ENCODE data around the gene PWWP2A.
"Not testable (repeated sequence)": the region's sequence is repeated elsewhere in the genome, so short reads cannot be mapped to it uniquely, and the experiment has no call there.

PWWP2A gene

GRCh38 chr5:160119142-160119904 lies at the start of gene PWWP2A:
Gene PWWP2A, minus strand, starts transcription at chr5:160119450. Its CDS starts 62 bp downstream, at chr5:160119388.
- DNase-seq (ENCODE audit: low read depth in 2 of 3, low spot score in 1 of 3) = peak; percentile 94 to 97 (median 96)

DNA sequence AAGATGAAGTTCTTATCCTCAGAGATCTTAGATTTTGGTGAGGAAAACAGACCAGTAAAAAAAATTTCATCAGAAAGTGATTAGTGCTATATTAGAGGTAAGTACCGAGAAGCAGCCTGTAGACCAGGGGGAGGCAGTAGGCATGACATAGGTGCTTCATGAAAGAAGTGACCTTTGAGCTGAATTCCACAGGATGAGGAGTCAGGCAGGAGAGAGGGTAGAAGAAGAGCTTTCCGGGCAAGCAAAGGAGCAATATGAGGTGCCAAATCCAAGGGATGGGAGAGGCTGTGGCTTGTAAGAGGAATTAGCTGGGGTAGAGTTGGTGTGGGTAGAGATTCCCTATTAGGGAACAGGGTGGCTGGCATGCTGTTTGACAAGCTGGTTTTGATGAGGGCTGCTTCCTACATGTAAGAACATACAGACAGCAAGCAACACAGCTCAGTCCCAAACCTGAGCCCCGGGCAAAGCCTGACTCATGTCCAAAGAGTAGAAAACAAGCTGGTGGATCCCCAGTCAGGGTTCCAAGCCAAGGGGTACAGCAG lies 48.4 kb upstream of the PWWP2A start:
- DNase-seq (ENCODE audit: low read depth in 2 of 3, low spot score in 1 of 3) = no peak

DNA sequence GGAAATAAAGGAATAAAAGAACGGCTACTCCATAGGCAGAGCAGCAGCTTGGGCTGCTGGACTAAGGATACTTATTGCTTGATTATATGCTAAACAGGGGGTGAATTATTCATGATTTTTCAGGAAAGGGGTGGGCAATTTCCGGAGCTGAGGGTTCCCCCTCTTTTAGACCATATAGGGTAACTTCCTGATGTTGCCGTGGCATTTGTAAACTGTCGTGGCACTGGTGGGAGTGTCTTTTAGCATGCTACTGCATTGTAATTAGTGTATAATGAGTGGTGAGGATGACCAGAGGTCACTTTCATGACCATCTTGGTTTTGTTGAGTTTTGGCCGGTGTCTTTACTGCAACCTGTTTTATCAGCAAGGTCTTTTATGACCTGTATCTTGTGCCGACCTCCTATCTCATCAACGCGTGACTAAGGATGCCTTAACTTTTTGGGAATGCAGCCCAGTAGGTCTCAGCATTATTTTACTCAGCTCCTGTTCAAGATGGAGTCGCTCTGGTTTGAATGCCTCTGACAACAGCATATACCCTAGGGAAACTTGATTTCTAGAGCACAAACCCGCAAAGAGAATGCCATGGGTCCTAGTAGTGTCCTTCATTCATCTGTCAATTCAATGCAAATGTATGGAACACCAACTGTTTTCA lies 47.8 kb upstream of the PWWP2A start:
- no peak for DNase-seq (ENCODE audit: low read depth in 2 of 3, low spot score in 1 of 3)

DNA sequence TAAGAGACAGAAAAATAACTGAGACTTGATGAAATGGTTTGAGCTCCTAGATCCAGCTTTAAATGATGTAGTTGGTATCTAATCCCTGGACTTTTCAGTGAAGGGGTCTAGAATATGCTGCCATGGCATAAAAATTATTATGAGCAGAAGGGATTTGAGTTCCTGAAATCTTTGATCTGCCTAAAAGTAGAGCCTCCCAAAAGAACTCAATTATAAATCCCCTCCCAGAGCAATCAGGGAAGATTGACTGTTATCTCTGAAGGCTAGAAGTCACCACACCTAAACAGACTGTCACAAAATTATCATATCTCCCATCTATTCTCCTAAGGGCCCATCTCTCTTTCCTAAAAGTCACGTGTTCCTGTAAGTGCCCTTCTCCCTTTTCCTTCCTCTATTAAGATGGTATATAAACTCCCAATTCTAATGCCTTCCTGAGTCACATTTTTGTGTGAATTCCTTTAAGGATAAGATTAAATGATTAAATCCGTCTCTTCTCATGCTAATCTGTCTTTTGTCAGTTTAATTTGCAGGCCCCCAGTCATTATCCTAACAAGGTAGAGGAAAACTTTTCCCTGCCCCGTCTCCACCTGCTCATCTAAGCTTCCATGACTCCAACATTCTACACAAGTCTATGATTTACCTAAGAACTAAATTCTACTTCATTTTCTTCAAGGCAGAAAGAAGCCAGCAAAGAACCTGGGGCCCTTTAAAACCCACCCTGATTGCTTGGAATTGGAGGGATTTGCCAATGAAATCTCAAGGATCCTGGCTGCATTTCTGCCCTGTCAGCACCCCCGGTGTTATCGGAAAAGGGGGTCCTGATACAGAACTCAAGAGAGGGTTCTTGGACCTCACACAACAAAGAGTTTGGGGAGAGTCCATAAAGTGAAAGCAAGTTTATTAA lies 47.1 kb upstream of the PWWP2A start:
- DNase-seq (ENCODE audit: low read depth in 2 of 3, low spot score in 1 of 3) = no peak

DNA sequence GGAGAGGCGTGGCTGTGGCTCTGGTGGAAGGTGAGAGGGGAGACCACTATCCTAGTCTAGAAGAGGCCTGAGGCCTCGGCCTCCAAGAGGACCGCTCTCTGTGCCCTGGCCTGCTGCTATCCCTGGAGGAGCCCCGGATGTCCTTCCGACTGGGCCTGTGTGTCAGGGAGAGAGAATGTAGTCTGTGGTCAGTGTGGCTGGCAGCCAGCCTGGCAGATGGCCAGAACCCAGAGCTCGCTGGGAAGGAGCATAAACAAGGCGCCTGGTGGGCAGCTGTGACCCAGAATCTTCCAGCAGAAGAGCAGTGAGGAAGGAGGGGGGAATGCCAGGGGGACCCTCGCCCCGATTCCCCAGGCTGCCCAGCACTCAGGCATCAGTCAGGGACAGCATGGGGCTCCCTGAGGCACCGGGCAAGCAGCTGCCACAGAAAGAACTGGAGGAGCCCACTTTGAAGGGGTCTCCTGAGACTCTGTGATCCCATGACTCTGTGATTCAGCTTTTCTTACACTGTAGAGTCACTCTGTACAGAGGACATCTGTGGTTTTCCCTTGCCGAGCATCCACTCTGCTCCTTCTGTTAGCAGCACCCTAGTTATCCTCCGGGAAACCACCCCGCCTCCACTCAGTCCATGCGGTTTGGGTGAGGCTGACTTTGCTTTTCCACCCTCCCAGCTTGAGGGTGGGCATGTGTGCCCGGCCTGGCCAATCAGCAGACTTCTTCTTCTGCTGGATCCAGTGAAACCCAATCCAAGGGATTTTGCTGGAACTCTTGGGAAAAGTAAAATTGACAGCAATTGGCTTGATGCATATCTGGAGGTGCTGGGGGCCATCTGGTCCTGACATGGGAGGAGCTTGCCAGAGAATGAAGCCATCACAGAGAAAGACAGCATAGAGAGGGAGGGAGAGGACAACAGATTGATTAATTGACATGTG lies 46.2 kb upstream of the PWWP2A start:
- DNase-seq (ENCODE audit: low read depth in 2 of 3, low spot score in 1 of 3) = peak in 1 of 3 donors; percentile 17

GRCh38 chr5:160162910-160163309 lies 43.7 kb upstream of the PWWP2A start:
- no peak for DNase-seq (ENCODE audit: low read depth in 2 of 3, low spot score in 1 of 3)

DNA sequence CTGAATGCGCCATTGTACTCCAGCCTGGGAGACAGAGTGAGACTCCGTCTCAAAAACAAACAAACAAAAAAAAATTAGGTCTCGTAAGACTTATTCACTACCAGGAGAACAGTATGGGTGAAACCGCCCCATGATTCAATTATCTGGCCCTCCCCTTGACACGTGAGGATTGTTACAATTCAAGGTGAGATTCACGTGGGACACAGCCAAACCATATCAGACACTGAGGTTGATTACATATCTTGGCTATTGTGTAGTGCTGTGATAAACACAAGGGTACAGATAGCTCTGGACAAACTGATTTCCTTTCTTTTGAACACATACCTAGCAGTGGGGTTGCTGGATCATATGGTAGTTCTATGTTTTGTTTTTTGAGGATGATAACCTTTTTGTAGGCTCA lies 42.4 kb upstream of the PWWP2A start:
- no peak for DNase-seq (ENCODE audit: low read depth in 2 of 3, low spot score in 1 of 3)

- not testable (repeated sequence) for DNase-seq (ENCODE audit: low read depth in 2 of 3, low spot score in 1 of 3)
These were observed 41.6 kb upstream of the PWWP2A start for GRCh38 chr5:160160875-160161274.

- no peak for DNase-seq (ENCODE audit: low read depth in 2 of 3, low spot score in 1 of 3)
These were observed 40.9 kb upstream of the PWWP2A start for GRCh38 chr5:160159991-160160792.

- no peak for DNase-seq (ENCODE audit: low read depth in 2 of 3, low spot score in 1 of 3)
These were observed 38.8 kb upstream of the PWWP2A start for GRCh38 chr5:160158087-160158486.

- no peak for DNase-seq (ENCODE audit: low read depth in 2 of 3, low spot score in 1 of 3)
These were observed 35.9 kb upstream of the PWWP2A start for GRCh38 chr5:160155017-160155750.

DNA sequence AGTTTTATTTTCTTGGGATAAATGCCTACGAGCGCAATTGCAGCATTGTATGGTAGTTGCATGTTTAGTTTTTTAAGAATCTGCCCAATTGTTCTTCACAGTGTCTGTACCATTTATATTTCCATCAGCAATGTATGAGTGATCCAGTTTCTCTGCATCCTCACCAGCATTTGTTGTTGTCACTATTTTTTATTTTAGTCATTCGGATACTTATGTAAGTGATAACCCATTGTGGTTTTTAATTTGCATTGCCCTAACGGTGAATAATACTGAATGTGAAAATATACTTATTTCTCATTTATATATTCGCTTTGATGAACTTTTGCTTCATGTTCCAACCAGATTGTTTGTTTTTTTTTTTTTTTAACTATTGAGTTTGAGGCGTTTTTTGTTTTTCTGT lies 33.7 kb upstream of the PWWP2A start:
- DNase-seq (ENCODE audit: low read depth in 2 of 3, low spot score in 1 of 3) = no peak

DNA sequence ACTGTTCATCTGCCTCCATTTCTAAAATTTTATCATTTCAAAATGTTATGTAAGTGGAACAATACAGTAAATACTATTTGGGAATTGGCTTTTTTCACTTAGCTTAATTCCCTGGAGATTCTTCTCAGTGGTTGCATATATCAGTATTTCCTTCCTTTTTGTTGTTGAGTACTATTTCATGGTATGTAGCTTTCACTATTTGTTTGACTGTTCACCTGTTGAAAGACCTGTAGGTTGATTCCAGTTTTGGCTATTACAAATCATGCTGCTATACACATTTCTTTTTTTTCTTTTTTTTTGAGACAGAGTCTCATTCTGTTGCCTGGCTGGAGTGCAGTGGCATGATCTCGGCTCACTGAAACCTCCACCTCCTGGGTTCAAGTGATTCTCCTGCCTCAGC lies 33.0 kb upstream of the PWWP2A start:
- no peak for DNase-seq (ENCODE audit: low read depth in 2 of 3, low spot score in 1 of 3)

- DNase-seq (ENCODE audit: low read depth in 2 of 3, low spot score in 1 of 3) = no peak
These were observed 31.8 kb upstream of the PWWP2A start for GRCh38 chr5:160151017-160151416.

GRCh38 chr5:160150381-160150780 lies 31.1 kb upstream of the PWWP2A start:
- DNase-seq (ENCODE audit: low read depth in 2 of 3, low spot score in 1 of 3) = no peak

- not testable (repeated sequence) for DNase-seq (ENCODE audit: low read depth in 2 of 3, low spot score in 1 of 3)
These were observed 25.2 kb upstream of the PWWP2A start for GRCh38 chr5:160144436-160144835.

DNA sequence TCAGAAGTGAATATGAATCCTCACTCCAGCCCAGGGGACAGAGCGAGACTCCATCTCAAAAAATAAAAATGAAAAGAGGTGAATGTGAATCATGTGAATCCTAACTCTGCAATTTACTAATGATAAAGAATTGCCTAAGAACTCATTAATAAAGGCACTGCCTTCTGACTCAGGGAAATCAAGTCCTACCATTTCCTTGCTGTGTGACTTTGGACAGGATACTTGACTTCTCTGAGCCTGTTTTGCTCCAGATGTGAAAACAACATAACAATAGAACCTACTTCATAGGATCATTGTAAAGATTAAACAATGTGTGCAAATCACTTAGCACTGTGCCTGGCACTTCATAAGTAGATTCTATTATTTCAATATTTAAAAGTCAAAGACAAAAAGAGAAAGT lies 15.1 kb upstream of the PWWP2A start:
- DNase-seq (ENCODE audit: low read depth in 2 of 3, low spot score in 1 of 3) = no peak

GRCh38 chr5:160133918-160134304 lies 14.7 kb upstream of the PWWP2A start:
- no peak for DNase-seq (ENCODE audit: low read depth in 2 of 3, low spot score in 1 of 3)

Data from stimulated activated CD4-positive, alpha-beta T cell treated with anti-CD3 and anti-CD28 coated beads, Interleukin-12 subunit alpha, Interleukin-12 subunit beta, amount 100 ng/mL, for 48 hours (primary cell).